ENCODE measurements around the gene CAPZB. TPM values are rescaled to one million over a fixed set of nuclear protein-coding genes. Genes with fewer than 3 reads are reported as not detected.

The CAPZB gene
- polyA plus RNA-seq, 3 donors: 290 to 504 (median 407) TPM

DNA sequence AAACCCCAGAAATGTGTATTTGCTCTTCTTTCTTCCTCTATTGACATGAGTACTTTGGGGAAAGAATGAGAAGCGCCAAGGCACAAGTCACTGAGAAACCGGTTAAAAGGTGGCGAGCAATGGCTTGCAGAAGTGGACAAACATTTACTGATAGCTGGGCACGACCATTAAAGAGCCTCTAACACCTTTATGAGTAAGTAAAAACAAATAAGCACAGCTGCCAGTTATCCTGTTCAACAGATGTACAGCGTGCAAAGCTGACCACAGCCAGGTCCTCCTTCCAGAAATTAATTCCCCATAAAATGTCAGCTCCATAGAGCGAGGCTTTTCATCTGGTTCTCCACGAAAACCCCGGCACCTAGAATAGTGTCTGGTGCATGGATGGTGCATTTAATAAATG is 72.7 kb downstream of the CAPZB start:
- intact Hi-C loops (cut with micrococcal nuclease): no loop called here
- peaks cover 99% of the 10 kb centered on the region for H3K79me2 ChIP-seq (ENCODE audit: insufficient read depth, low read length)
- no peaks in the 10 kb centered on the region for H3K4me1 ChIP-seq (ENCODE audit: control insufficient read depth in 1 of 2, insufficient read depth in 2 of 2, low read length in 2 of 2)
- peaks cover 42 to 78% of the 10 kb centered on the region in 2 donors for H3K36me3 Mint-ChIP-seq
- peaks cover 35 to 100% of the 10 kb centered on the region in 2 donors for H3K36me3 ChIP-seq (replicated peaks in 1 of 2; ENCODE audit: control insufficient read depth in 1 of 2, insufficient read depth in 2 of 2, low read length in 2 of 2)
- no peak overlapping the region for H2AFZ ChIP-seq (ENCODE audit: insufficient read depth, low read depth, low read length, poor library complexity, severe bottlenecking)
- peaks cover 2% of the 10 kb centered on the region for H3K4me1 Mint-ChIP-seq
- H3K4me3 ChIP-seq (replicated peaks in 1 of 3; ENCODE audit: low read depth in 2 of 3, low read length in 3 of 3): no peak overlapping the region
- H3K27me3 ChIP-seq (ENCODE audit: control insufficient read depth in 2 of 2, insufficient read depth in 2 of 2, low read length in 2 of 2): no peaks in the 10 kb centered on the region
- H4K20me1 ChIP-seq (ENCODE audit: insufficient read depth, low read length): peaks cover 100% of the 10 kb centered on the region
- no peaks in the 10 kb centered on the region for H3K27me3 Mint-ChIP-seq (ENCODE audit: low read depth in 3 of 3)
- no peak overlapping the region for H3K9ac ChIP-seq (ENCODE audit: insufficient read depth, low read length, poor library complexity, severe bottlenecking)
- H3K9me3 ChIP-seq (replicated peaks in 1 of 2; ENCODE audit: control insufficient read depth in 1 of 2, insufficient read depth in 1 of 2, low read length in 2 of 2): no peaks in the 10 kb centered on the region
- no peak overlapping the region for H3K27ac ChIP-seq (ENCODE audit: low read depth in 1 of 2, low read length in 2 of 2)
- no peak overlapping the region for H3K4me3 Mint-ChIP-seq
- H3K9me3 Mint-ChIP-seq: no peaks in the 10 kb centered on the region
- no peak overlapping the region for H3K4me2 ChIP-seq (replicated peaks; ENCODE audit: extremely low read depth, low read length, poor library complexity, severe bottlenecking)
- DNase-seq: no peak
- TF ChIP-seq, protein P1, sequence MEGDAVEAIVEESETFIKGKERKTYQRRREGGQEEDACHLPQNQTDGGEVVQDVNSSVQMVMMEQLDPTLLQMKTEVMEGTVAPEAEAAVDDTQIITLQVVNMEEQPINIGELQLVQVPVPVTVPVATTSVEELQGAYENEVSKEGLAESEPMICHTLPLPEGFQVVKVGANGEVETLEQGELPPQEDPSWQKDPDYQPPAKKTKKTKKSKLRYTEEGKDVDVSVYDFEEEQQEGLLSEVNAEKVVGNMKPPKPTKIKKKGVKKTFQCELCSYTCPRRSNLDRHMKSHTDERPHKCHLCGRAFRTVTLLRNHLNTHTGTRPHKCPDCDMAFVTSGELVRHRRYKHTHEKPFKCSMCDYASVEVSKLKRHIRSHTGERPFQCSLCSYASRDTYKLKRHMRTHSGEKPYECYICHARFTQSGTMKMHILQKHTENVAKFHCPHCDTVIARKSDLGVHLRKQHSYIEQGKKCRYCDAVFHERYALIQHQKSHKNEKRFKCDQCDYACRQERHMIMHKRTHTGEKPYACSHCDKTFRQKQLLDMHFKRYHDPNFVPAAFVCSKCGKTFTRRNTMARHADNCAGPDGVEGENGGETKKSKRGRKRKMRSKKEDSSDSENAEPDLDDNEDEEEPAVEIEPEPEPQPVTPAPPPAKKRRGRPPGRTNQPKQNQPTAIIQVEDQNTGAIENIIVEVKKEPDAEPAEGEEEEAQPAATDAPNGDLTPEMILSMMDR (IDR thresholded peaks at IDR 0.05): no peak
- WGBS (ENCODE audit: insufficient coverage): 100% methylated on average over 1 of the region's 8 CpGs
- no peak overlapping the region for H3K27ac Mint-ChIP-seq

GRCh38 chr1:19411612-19412011 is 73.7 kb downstream of the CAPZB start:
- TF ChIP-seq, protein P1 (IDR thresholded peaks at IDR 0.05): no peak
- 75% methylated on average over 6 of the region's 8 CpGs for whole genome bisulfite sequencing (ENCODE audit: insufficient coverage)
- H3K27ac ChIP-seq (ENCODE audit: low read depth in 1 of 2, low read length in 2 of 2): peak overlapping the region in 1 of 2 donors; percentile 9
- Mint-ChIP-seq H3K9me3 (no peaks in the 10 kb centered on the region), H3K27ac (peak overlapping the region in 3 of 7 donors; percentile 5 to 28 (median 22)), H3K4me1 (peaks cover 5% of the 10 kb centered on the region), H3K27me3 (ENCODE audit: low read depth in 3 of 3) (no peaks in the 10 kb centered on the region), H3K4me3 (no peak overlapping the region), H3K36me3 (peaks cover 40 to 77% of the 10 kb centered on the region in 2 donors)
- H4K20me1 ChIP-seq (ENCODE audit: insufficient read depth, low read length): peaks cover 100% of the 10 kb centered on the region
- no peak overlapping the region for H3K4me2 ChIP-seq (replicated peaks; ENCODE audit: extremely low read depth, low read length, poor library complexity, severe bottlenecking)
- peaks cover 99% of the 10 kb centered on the region for H3K79me2 ChIP-seq (ENCODE audit: insufficient read depth, low read length)
- H3K4me3 ChIP-seq (replicated peaks in 1 of 3; ENCODE audit: low read depth in 2 of 3, low read length in 3 of 3): no peak overlapping the region
- no peak overlapping the region for H2AFZ ChIP-seq (ENCODE audit: insufficient read depth, low read depth, low read length, poor library complexity, severe bottlenecking)
- no peak overlapping the region for H3K9ac ChIP-seq (ENCODE audit: insufficient read depth, low read length, poor library complexity, severe bottlenecking)
- no peak for DNase-seq
- no peaks in the 10 kb centered on the region for H3K4me1 ChIP-seq (ENCODE audit: control insufficient read depth in 1 of 2, insufficient read depth in 2 of 2, low read length in 2 of 2)
- no peaks in the 10 kb centered on the region for H3K9me3 ChIP-seq (replicated peaks in 1 of 2; ENCODE audit: control insufficient read depth in 1 of 2, insufficient read depth in 1 of 2, low read length in 2 of 2)
- intact Hi-C loops (cut with micrococcal nuclease): no loop called here
- no peaks in the 10 kb centered on the region for H3K27me3 ChIP-seq (ENCODE audit: control insufficient read depth in 2 of 2, insufficient read depth in 2 of 2, low read length in 2 of 2)
- H3K36me3 ChIP-seq (replicated peaks in 1 of 2; ENCODE audit: control insufficient read depth in 1 of 2, insufficient read depth in 2 of 2, low read length in 2 of 2): peaks cover 25 to 100% of the 10 kb centered on the region in 2 donors

Data from CD14-positive monocyte (primary cell).